Muscle of leg (tissue), 16 donors: ENCODE results near the gene MTX2. TPM values are rescaled to one million over a fixed set of nuclear protein-coding genes. Genes with fewer than 3 reads are reported as not detected.

Source experiments
- DNase-seq: peaks from one replicate; pipeline ENCODE4 v3.0.0; 2013
- H3K27ac ChIP-seq: one replicate; pipeline ENCODE4 v1.5.1; 2013; ENCODE audit warnings: mild to moderate bottlenecking, low read length, control low read depth
- H3K27me3 ChIP-seq: one replicate; pipeline ENCODE4 v1.6.1; 2013; ENCODE audit warnings: low read length; ENCODE audit not compliant: control insufficient read depth, insufficient read depth
- H3K36me3 ChIP-seq: one replicate; pipeline ENCODE4 v1.6.1; 2013; ENCODE audit warnings: low read length; ENCODE audit not compliant: control insufficient read depth, insufficient read depth
- H3K4me1 ChIP-seq: one replicate; pipeline ENCODE4 v1.6.1; 2013; ENCODE audit warnings: low read length; ENCODE audit not compliant: control insufficient read depth, insufficient read depth
- H3K4me3 ChIP-seq: one replicate; pipeline ENCODE4 v1.5.1; 2013; ENCODE audit warnings: low read length, control low read depth
- H3K9me3 ChIP-seq: replicated peaks from 2 replicates; pipeline ENCODE4 v1.6.1; 2013; ENCODE audit warnings: low read depth, low read length; ENCODE audit not compliant: control insufficient read depth
- WGBS: methylation state at CpG from one replicate; pipeline ENCODE4 v1.1.5; 2013; ENCODE audit warnings: missing lambda C conversion rate; ENCODE audit not compliant: insufficient coverage; 5-methylcytosine and 5-hydroxymethylcytosine counted together
- long read RNA-seq, 11 donors: transcript quantifications; one replicate each; lab custom pipeline, GENCODE V29; 2026
- polyA plus RNA-seq, 8 donors: library from polyadenylated mRNA; unstranded; fragments of 120-200 nt; gene quantifications; one replicate each; pipeline versions ENCODE4 v1.2.1 to v1.2.3, GENCODE V29; 2013; ENCODE audit warnings: inconsistent platforms in 1 of 8, low replicate concordance in 1 of 8; ENCODE audit not compliant: insufficient read length in 8 of 8, insufficient read depth in 1 of 8
- total RNA-seq: library from RNA; stranded (reverse); fragments of 120-200 nt; gene quantifications from one replicate; pipeline ENCODE4 v1.2.4, GENCODE V29; 2013

The MTX2 gene
- total RNA-seq: 36.8 TPM
- 10 to 100 TPM; 47.4 to 64.5 (median 52.4) TPM for polyA plus RNA-seq
- long read RNA-seq, donor 1, transcript MTX2-201 (10 exons, 1,364 nt): major isoform, 6 of 6 reads
- long read RNA-seq, donor 1, partial matches to known transcripts: 0 of 6 reads
- long read RNA-seq, donor 1, other reads (novel, unspliced or antisense): 0 of 6 reads
- long read RNA-seq, donor 2, partial matches to known transcripts: 0 of 4 reads
- long read RNA-seq, donor 2, other reads (novel, unspliced or antisense): 0 of 4 reads
- long read RNA-seq, donor 3, transcript MTX2-201 (10 exons, 1,364 nt): major isoform, 21 of 22 reads
- long read RNA-seq, donor 3, partial matches to known transcripts: 0 of 22 reads
- long read RNA-seq, donor 3, other reads (novel, unspliced or antisense): 0 of 22 reads
- long read RNA-seq, donor 4, transcript MTX2-201 (10 exons, 1,364 nt): major isoform, 14 of 14 reads
- long read RNA-seq, donor 4, partial matches to known transcripts: 0 of 14 reads
- long read RNA-seq, donor 4, other reads (novel, unspliced or antisense): 0 of 14 reads
- long read RNA-seq, donor 5, transcript MTX2-201 (10 exons, 1,364 nt): major isoform, 52 of 55 reads
- long read RNA-seq, donor 5, partial matches to known transcripts: 0 of 55 reads
- long read RNA-seq, donor 5, other reads (novel, unspliced or antisense): 0 of 55 reads
- long read RNA-seq, donor 6, transcript MTX2-201 (10 exons, 1,364 nt): major isoform, 22 of 35 reads
- long read RNA-seq, donor 6, partial matches to known transcripts: 0 of 35 reads
- long read RNA-seq, donor 6, other reads (novel, unspliced or antisense): 10 of 35 reads
- long read RNA-seq, donor 7, transcript MTX2-201 (10 exons, 1,364 nt): major isoform, 30 of 37 reads
- long read RNA-seq, donor 7, partial matches to known transcripts: 6 of 37 reads
- long read RNA-seq, donor 7, other reads (novel, unspliced or antisense): 0 of 37 reads
- long read RNA-seq, donor 8, transcript MTX2-201 (10 exons, 1,364 nt): major isoform, 13 of 15 reads
- long read RNA-seq, donor 8, partial matches to known transcripts: 0 of 15 reads
- long read RNA-seq, donor 8, other reads (novel, unspliced or antisense): 0 of 15 reads
- long read RNA-seq, donor 9, transcript MTX2-201 (10 exons, 1,364 nt): major isoform, 13 of 13 reads
- long read RNA-seq, donor 9, partial matches to known transcripts: 0 of 13 reads
- long read RNA-seq, donor 9, other reads (novel, unspliced or antisense): 0 of 13 reads
- long read RNA-seq, donor 10, transcript MTX2-201 (10 exons, 1,364 nt): major isoform, 25 of 27 reads
- long read RNA-seq, donor 10, partial matches to known transcripts: 0 of 27 reads
- long read RNA-seq, donor 10, other reads (novel, unspliced or antisense): 0 of 27 reads
- long read RNA-seq, donor 11, transcript MTX2-201 (10 exons, 1,364 nt): major isoform, 19 of 19 reads
- long read RNA-seq, donor 11, partial matches to known transcripts: 0 of 19 reads
- long read RNA-seq, donor 11, other reads (novel, unspliced or antisense): 0 of 19 reads

DNA sequence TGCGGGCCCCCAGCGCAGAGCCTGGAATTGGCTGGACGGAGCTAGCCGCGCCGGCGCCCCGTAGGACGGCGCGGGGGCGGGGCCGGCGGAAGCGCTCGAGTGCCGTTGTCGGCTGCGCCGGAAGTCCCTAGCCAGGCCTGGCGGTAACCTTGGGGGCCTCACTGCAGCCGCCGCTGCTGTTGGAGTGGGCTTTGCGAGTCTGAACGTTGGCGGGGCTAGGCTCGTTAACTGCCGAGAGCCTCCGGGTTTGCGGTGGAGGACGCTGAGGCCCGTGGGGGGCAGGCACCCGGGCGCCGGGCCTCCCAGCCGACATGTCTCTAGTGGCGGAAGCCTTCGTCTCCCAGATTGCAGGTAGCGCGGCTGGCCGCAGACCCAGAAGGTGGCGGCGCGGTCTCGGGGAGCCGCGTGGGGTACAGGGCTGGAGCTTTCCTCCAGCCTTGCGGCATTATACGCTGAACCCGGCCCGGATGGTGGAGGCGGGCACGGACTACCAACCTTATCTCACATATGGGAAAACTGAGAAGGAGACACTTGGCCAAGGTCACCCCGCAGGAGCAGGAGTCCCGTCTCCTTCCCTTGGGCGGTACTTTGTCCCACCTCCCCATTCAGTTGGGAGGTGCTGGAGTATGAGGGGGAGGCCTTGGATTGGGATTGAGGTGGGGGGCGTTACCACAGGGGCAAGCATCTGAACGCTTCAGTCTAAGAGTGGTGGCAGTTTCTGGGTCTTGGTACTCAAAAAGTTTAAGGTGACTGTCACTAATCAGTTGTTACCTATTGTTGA, at the start of gene MTX2:
TSS of gene MTX2 (plus strand) at position 124 of the 781 bp plus-strand sequence. CDS start at position 312, 188 bp downstream.
- Histone ChIP-seq H3K9me3 (no peaks in the 10 kb centered on the region), H3K4me1 (no peaks in the 10 kb centered on the region), H3K36me3 (no peaks in the 10 kb centered on the region), H3K27ac (peak within 1 kb of the TSS; percentile 90), H3K27me3 (peaks cover 2% of the 10 kb centered on the region), H3K4me3 (peak within 1 kb of the TSS; percentile 99)
- peak; percentile 87 for DNase-seq
- under 1% methylated on average over 47 of the region's 58 CpGs for WGBS

DNA sequence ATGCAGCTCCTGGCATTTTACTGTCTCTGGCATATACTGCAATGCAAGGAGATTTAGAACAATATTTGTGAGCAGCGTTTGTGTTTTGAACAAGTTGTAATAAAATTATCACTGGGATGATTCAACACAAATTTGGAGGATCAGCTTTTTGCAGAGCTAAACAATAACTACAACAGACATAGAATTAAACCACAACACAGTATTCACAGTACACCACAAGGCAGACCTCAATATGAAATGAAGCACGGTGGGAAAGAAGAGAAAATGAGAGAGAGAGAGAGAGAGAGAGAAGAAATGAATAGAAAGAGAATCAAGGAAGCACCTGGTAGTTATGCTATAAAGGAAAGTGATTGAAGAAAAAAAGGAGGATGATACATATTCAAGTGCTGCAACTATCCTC, 41.4 kb upstream of the MTX2 start:
- no CpG with 5 or more reads among the region's 2 CpGs for WGBS
- no peaks in the 10 kb centered on the region for H3K27me3 ChIP-seq

DNA sequence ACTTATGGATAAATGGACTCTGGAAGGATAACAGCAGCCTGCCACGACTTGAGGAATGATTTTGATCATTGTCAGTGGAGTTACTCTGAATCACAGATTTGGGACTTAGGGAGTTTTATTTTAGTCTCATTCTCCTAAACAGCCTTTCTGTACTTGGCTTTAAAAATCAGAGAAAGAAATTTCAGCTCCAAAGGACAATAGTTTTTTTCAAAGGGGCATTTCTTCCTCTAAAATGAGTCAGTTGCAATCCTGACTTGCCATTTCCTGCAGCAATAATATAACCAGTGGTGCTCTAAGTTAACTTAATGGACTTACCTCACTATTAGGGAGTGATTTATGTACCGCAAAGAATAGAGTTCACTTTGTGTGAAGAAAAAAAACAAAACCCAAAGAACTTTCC, 35.1 kb upstream of the MTX2 start:
- Histone ChIP-seq H3K36me3 (no peaks in the 10 kb centered on the region), H3K4me3 (no peak overlapping the region), H3K27ac (peak overlapping the region; percentile 47), H3K9me3 (no peaks in the 10 kb centered on the region), H3K27me3 (no peaks in the 10 kb centered on the region), H3K4me1 (peaks cover 4% of the 10 kb centered on the region)
- WGBS: no CpG with 5 or more reads among the region's 2 CpGs
- peak; percentile 69 for DNase-seq

More for the DNA sequence above, 41.4 kb upstream of the MTX2 start:
- Histone ChIP-seq H3K4me3 (no peak overlapping the region), H3K4me1 (no peaks in the 10 kb centered on the region), H3K9me3 (no peaks in the 10 kb centered on the region), H3K36me3 (no peaks in the 10 kb centered on the region), H3K27ac (no peak overlapping the region)
- no peak for DNase-seq

DNA sequence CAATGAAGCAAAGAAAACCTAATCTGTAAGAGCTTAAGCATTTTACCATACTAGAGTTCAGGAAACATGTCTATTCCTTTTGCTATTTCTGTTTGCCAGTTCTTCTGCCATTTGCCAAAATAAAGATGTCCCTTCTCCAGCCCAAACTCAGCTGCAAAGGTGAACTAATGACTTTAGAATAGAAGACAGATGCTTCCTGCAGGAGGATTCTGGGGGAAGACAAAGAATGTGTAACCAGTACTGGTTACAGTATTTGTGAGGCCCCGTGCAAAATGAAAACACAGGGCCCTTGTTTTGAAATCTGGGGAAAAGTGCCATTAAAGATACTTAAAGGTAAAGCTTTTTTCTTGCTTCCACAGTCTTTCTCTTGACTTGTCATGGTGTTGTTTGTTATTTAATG, 34.3 kb upstream of the MTX2 start:
- Histone ChIP-seq H3K27ac (no peak overlapping the region), H3K27me3 (no peaks in the 10 kb centered on the region), H3K36me3 (no peaks in the 10 kb centered on the region), H3K4me3 (no peak overlapping the region), H3K4me1 (peaks cover 4% of the 10 kb centered on the region), H3K9me3 (no peaks in the 10 kb centered on the region)
- DNase-seq: peak; percentile 73
- WGBS: 0% methylated on average over 1 of the region's 1 CpG

DNA sequence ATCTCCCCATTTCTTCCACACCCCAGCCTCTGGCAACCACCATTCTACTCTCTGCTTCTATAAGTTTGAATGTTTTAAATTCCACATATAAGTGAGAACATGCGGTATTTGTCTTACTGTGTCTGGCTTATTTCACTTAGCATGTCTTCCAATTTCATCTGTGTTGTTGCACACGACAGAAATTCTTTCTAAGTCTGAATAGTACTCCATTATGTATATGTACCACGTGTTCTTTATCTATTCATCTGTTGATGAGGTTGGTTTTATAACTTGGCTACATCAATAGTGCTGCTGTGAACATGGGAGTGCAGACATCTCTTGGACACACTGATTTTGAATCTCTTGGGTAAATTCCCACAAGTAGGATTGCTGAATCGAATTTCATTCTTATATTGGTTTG, 31.8 kb upstream of the MTX2 start:
- DNase-seq: no peak
- H3K36me3 ChIP-seq: no peaks in the 10 kb centered on the region
- H3K9me3 ChIP-seq: no peaks in the 10 kb centered on the region
- H3K27ac ChIP-seq: no peak overlapping the region
- H3K4me1 ChIP-seq: peaks cover 7% of the 10 kb centered on the region
- no peak overlapping the region for H3K4me3 ChIP-seq
- H3K27me3 ChIP-seq: no peaks in the 10 kb centered on the region
- WGBS: no CpG with 5 or more reads among the region's 4 CpGs

DNA sequence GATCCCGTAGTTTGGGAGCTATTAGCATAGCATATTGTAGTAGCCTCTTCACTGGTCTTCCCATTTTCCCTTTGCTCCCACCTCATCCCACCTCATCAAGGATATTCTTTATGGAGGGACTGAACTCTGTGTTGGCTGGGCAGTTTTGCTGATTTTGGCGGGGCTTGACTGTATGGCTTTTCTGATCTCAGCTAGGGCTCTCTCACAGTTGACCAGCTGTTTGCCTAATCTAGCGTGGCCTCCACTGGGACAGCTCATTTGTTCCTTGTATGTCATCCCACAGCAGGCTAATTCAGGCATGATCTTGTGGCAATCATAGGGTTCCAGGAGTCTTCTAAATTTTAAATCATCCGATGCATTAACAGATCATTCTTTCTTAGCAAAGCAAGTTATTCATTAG, 30.2 kb upstream of the MTX2 start:
- DNase-seq: peak; percentile 75
- H3K27me3 ChIP-seq: no peaks in the 10 kb centered on the region
- H3K27ac ChIP-seq: no peak overlapping the region
- no peaks in the 10 kb centered on the region for H3K9me3 ChIP-seq
- H3K4me1 ChIP-seq: peaks cover 12% of the 10 kb centered on the region
- no peak overlapping the region for H3K4me3 ChIP-seq
- 44% methylated on average over 1 of the region's 4 CpGs for WGBS
- H3K36me3 ChIP-seq: no peaks in the 10 kb centered on the region

DNA sequence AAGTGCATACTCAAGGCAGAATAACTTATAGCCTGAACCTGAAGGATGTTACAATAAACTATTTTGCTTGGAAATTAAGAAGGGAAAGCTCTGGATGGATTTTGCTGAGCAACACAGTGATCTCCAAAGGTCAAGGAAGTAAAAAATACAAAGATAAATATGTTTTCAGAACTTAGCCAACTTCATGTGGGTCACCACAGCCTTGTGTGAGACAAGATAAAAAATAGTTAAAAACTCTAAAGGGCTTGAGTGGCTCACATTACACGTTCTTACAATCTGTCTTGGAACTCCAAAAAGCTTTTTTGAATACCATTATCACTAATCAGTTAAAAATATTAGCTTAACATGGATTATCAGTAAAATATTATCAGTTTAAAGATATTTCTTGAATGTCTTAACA, 28.9 kb upstream of the MTX2 start:
- Histone ChIP-seq H3K27me3 (no peaks in the 10 kb centered on the region), H3K9me3 (no peaks in the 10 kb centered on the region), H3K36me3 (no peaks in the 10 kb centered on the region), H3K4me3 (no peak overlapping the region), H3K4me1 (peaks cover 12% of the 10 kb centered on the region), H3K27ac (no peak overlapping the region)
- no peak for DNase-seq
- WGBS: no CpG with 5 or more reads among the region's 1 CpG

DNA sequence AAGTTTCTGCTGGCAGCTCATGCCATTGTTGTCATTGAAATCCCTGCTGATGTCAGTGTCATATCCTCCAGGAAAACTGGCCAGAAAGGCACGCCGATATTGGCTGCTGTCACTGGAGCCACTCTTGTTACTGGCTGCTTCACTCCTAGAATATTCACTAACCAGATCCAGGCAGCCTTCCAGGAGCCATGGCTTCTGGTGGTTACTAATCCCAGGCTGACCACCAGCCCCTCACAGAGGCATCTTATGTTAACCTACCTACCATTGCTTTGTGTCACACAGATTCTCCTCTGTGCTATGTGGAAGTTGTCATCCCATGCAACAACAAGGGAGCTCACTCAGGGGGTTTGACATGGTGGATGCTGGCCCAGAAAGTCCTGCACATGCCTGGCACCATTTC, 27.0 kb upstream of the MTX2 start:
- no peak overlapping the region for H3K27ac ChIP-seq
- no peak overlapping the region for H3K4me3 ChIP-seq
- no peaks in the 10 kb centered on the region for H3K36me3 ChIP-seq
- peaks cover 12% of the 10 kb centered on the region for H3K4me1 ChIP-seq
- H3K27me3 ChIP-seq: peaks cover 2% of the 10 kb centered on the region
- DNase-seq: peak; percentile 36
- H3K9me3 ChIP-seq: no peaks in the 10 kb centered on the region
- WGBS: 40% methylated on average over 2 of the region's 2 CpGs

DNA sequence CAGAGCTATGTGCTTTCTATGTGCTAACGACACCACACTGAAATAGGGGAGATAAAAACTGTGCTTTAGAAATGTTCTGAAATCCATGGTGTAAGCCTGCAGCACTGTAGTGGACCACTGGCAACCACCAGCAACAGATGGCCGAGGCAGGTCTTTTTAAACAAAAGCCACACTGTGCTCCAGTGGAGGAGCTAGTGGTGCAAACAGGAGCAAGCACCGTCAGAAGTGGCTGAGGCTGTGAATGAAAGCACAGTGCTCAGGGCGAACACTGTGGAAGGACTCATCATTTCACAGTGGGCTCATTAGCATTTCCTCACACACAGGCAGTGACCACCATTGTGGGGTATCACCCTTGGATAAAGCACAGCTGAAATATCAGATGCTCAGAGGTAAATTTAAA, 22.9 kb upstream of the MTX2 start:
- Histone ChIP-seq H3K27me3 (peaks cover 2% of the 10 kb centered on the region), H3K36me3 (no peaks in the 10 kb centered on the region), H3K4me3 (no peak overlapping the region), H3K27ac (no peak overlapping the region), H3K9me3 (peaks cover 3% of the 10 kb centered on the region), H3K4me1 (peaks cover 10% of the 10 kb centered on the region)
- 34% methylated on average over 2 of the region's 4 CpGs for WGBS
- DNase-seq: no peak
